Esophagus muscularis mucosa (tissue), 4 donors: ENCODE results near the gene DPY19L3. TPM values are rescaled to one million over a fixed set of nuclear protein-coding genes. Genes with fewer than 3 reads are reported as not detected.

Source experiments
- DNase-seq: peaks from one replicate; pipeline ENCODE4 v3.0.0-alpha.2; 2017; ENCODE audit errors: extremely low spot score
- H3K27ac ChIP-seq, 4 donors: fragments of 200-600 bp; sonication (generic); replicated peaks in 1 of 4; 1 replicate in 3 of 4; 2 replicates in 1 of 4; pipeline ENCODE4 v1.5.1; 2016 to 2019; ENCODE audit warnings: mild to moderate bottlenecking in 1 of 4
- H3K27me3 ChIP-seq, 4 donors: fragments of 200-600 bp; sonication (generic); one replicate each; pipeline versions ENCODE4 v1.5.1 to v1.6.0; 2016 to 2019
- H3K36me3 ChIP-seq, 4 donors: fragments of 200-600 bp; sonication (generic); one replicate each; pipeline ENCODE4 v1.5.1; 2016 to 2019
- H3K4me1 ChIP-seq, 4 donors: fragments of 200-600 bp; sonication (generic); one replicate each; pipeline ENCODE4 v1.5.1; 2016 to 2019
- H3K4me3 ChIP-seq, 4 donors: fragments of 200-600 bp; sonication (generic); 1 replicate in 2 of 4; 2 replicates in 2 of 4; pipeline ENCODE4 v1.5.1; 2016 to 2019; ENCODE audit warnings: mild to moderate bottlenecking in 4 of 4, moderate library complexity in 1 of 4
- H3K9me3 ChIP-seq, 4 donors: fragments of 200-600 bp; sonication (generic); 1 replicate in 3 of 4; 2 replicates in 1 of 4; pipeline ENCODE4 v1.5.1; 2016 to 2019
- CTCF ChIP-seq, 3 experiments: fragments of 200-600 bp in 2 of 3; fragments of 450-650 bp in 1 of 3; sonication (generic) in 2 of 3; IDR thresholded peaks; one replicate each; pipeline ENCODE4 v1.5.1; 2017 to 2019; ENCODE audit warnings: antibody characterized with exemption in 3 of 3, mild to moderate bottlenecking in 2 of 3, moderate library complexity in 1 of 3
- EP300 ChIP-seq: sonication (generic); formaldehyde crosslinking; IDR thresholded peaks from one replicate; pipeline ENCODE4 v1.6.1; 2017; ENCODE audit warnings: antibody characterized with exemption
- POLR2A ChIP-seq: fragments of 450-650 bp; IDR thresholded peaks from one replicate; pipeline ENCODE4 v1.6.1; 2017; ENCODE audit warnings: antibody characterized with exemption, moderate library complexity, mild to moderate bottlenecking, low read depth
- POLR2AphosphoS5 ChIP-seq, 2 donors: sonication (generic); formaldehyde crosslinking; IDR thresholded peaks; one replicate each; pipeline ENCODE4 v1.6.1; 2017; ENCODE audit warnings: antibody characterized with exemption in 2 of 2
- WGBS: methylation state at CpG from one replicate; pipeline ENCODE4 v1.1.5; 2018; 5-methylcytosine and 5-hydroxymethylcytosine counted together
- intact Hi-C: fragments of 100-400 bp; cut with DNase I; formaldehyde crosslinking; loops from one replicate; pipeline ENCODE4 v1.15.1; 2023
- total RNA-seq, 4 donors: library from RNA; depleted of rRNA; stranded (reverse); fragments of >200 nt; gene quantifications; one replicate each; pipeline versions ENCODE4 v1.1.0 to v1.2.1, GENCODE V29; 2016

The DPY19L3 gene
- total RNA-seq, 4 donors from 2014 or later, result 13.6 to 16.4 (median 14.6) TPM

GRCh38 chr19:32407004-32407992 lies 1.7 kb downstream of the DPY19L3 start:
- H3K27me3 ChIP-seq, result no peaks in the 10 kb centered on the region
- H3K27ac ChIP-seq, result peak overlapping the region in 3 of 4 donors; percentile 96 to 99 (median 99)
- 84% methylated on average over 19 of the region's 19 CpGs for WGBS
- no peaks in the 10 kb centered on the region for H3K9me3 ChIP-seq
- H3K36me3 ChIP-seq, result peaks cover 12 to 44% (median 23%) of the 10 kb centered on the region in 4 donors
- TF ChIP-seq CTCF (IDR thresholded peaks at IDR 0.05) (no peak), POLR2A (no peak), EP300 (no peak), POLR2AphosphoS5 (IDR thresholded peaks at IDR 0.05) (no peak)
- DNase-seq, result peak; percentile 89
- intact Hi-C loops, result loop anchor here (5.0 to 10.0 kb wide), 2 partner anchors 60 to 168 kb away; partner anchors contain the start of gene ZNF507
- H3K4me3 ChIP-seq, result peak overlapping the region in 1 of 4 donors; percentile 99
- H3K4me1 ChIP-seq, result peaks cover 0 to 24% (median 21%) of the 10 kb centered on the region in 4 donors

- WGBS, result 83% methylated on average over 5 of the region's 5 CpGs
- intact Hi-C loops, result no loop called here
Measured at GRCh38 chr19:32415246-32415645, 9.7 kb downstream of the DPY19L3 start.

GRCh38 chr19:32415669-32416068 lies 10.1 kb downstream of the DPY19L3 start:
- H3K36me3 ChIP-seq, result peaks cover 12 to 67% (median 28%) of the 10 kb centered on the region in 4 donors
- H3K27ac ChIP-seq, result no peak overlapping the region
- H3K9me3 ChIP-seq, result no peaks in the 10 kb centered on the region
- no peaks in the 10 kb centered on the region for H3K4me1 ChIP-seq
- 93% methylated on average over 5 of the region's 5 CpGs for WGBS
- H3K27me3 ChIP-seq, result no peaks in the 10 kb centered on the region
- DNase-seq, result peak; percentile 14
- TF ChIP-seq POLR2A (no peak), POLR2AphosphoS5 (IDR thresholded peaks at IDR 0.05) (no peak), CTCF (IDR thresholded peaks at IDR 0.05) (no peak), EP300 (no peak)
- intact Hi-C loops, result no loop called here
- H3K4me3 ChIP-seq, result no peak overlapping the region

More at GRCh38 chr19:32415246-32415645, 9.7 kb downstream of the DPY19L3 start:
- TF ChIP-seq POLR2AphosphoS5 (IDR thresholded peaks at IDR 0.05), result no peak
- no peak for TF ChIP-seq CTCF (IDR thresholded peaks at IDR 0.05)
- TF ChIP-seq POLR2A, result no peak
- no peak for TF ChIP-seq EP300
- Histone ChIP-seq H3K27me3 (no peaks in the 10 kb centered on the region), H3K9me3 (no peaks in the 10 kb centered on the region), H3K27ac (no peak overlapping the region), H3K4me1 (no peaks in the 10 kb centered on the region), H3K36me3 (peaks cover 15 to 68% (median 30%) of the 10 kb centered on the region in 4 donors), H3K4me3 (no peak overlapping the region)
- peak; percentile 42 for DNase-seq

- no peak for TF ChIP-seq POLR2A
- no peak for TF ChIP-seq EP300
- TF ChIP-seq CTCF (IDR thresholded peaks at IDR 0.05), result no peak
- no peak for TF ChIP-seq POLR2AphosphoS5 (IDR thresholded peaks at IDR 0.05)
- H3K27ac ChIP-seq, result no peak overlapping the region
- H3K9me3 ChIP-seq, result no peaks in the 10 kb centered on the region
- peaks cover 4 to 62% (median 18%) of the 10 kb centered on the region in 4 donors for H3K36me3 ChIP-seq
- intact Hi-C loops, result no loop called here
- H3K4me1 ChIP-seq, result no peaks in the 10 kb centered on the region
- no peak for DNase-seq
- H3K4me3 ChIP-seq, result no peak overlapping the region
- 96% methylated on average over 8 of the region's 8 CpGs for WGBS
- H3K27me3 ChIP-seq, result no peaks in the 10 kb centered on the region
Measured at GRCh38 chr19:32416749-32417456, 11.3 kb downstream of the DPY19L3 start.
